Activated naive CD8-positive, alpha-beta T cell treated with anti-CD3 and anti-CD28 coated beads, Interleukin-2, amount 50 U/mL, for 24 hours (primary cell): ENCODE results near the gene PLEKHM3.

ENCODE experiments used
- ATAC-seq: fragments of 150-1000 bp; cut with Tn5 transposase; one replicate; pipeline ENCODE4 v1.10.0; 2021
- DNase-seq: peaks from one replicate; pipeline ENCODE4 v3.0.0; 2021
- H3K27ac Mint-ChIP-seq: one replicate; pipeline ENCODE4 v1.8.0; 2021; ENCODE audit warnings: mild to moderate bottlenecking, mixed read lengths
- H3K27me3 Mint-ChIP-seq: one replicate; pipeline ENCODE4 v1.8.0; 2021; ENCODE audit warnings: mixed read lengths
- H3K36me3 Mint-ChIP-seq: one replicate; pipeline ENCODE4 v1.8.0; 2021; ENCODE audit warnings: low read depth, mixed read lengths
- H3K4me1 Mint-ChIP-seq: one replicate; pipeline ENCODE4 v1.8.0; 2021; ENCODE audit warnings: mixed read lengths
- H3K4me3 Mint-ChIP-seq: one replicate; pipeline ENCODE4 v1.8.0; 2021; ENCODE audit warnings: mild to moderate bottlenecking, moderate library complexity, mixed read lengths
- H3K9me3 Mint-ChIP-seq: one replicate; pipeline ENCODE4 v1.8.0; 2021; ENCODE audit warnings: mixed read lengths

PLEKHM3 gene

DNA sequence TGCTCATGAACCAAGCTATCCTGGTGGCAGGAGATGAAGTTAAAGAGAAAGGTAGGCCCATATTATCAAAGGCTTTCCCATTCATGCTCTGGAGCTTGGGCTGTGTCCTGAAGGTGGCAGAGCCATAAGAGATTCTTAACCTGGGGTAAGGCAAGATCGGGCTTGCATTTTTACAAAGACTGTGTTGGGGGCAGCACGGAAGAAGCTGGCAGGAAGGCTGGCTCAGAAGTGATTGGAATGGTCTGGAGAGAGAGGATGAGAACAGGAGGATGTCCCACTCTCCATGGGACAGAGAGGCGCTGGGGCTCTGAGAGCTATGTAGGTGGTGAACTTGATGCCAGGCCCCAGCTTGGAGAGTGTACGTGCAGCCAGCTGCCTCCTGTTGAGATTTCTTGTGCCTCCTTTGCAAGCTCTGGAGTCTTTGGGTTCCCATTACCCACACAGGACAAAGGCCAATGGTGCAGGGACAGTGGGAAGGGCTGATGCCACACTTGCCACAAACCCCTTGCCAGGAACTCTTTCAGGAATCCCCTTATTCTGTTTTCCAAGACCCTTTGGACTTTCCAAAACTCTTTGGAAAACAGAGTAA, 215.0 kb downstream of the PLEKHM3 start:
- ATAC-seq (no peak), DNase-seq (no peak)
- peaks cover 10% of the 10 kb centered on the region for H3K4me1 Mint-ChIP-seq
- no peak overlapping the region for H3K4me3 Mint-ChIP-seq
- peaks cover 5% of the 10 kb centered on the region for H3K27me3 Mint-ChIP-seq
- H3K9me3 Mint-ChIP-seq, result no peaks in the 10 kb centered on the region
- no peaks in the 10 kb centered on the region for H3K36me3 Mint-ChIP-seq
- no peak overlapping the region for H3K27ac Mint-ChIP-seq

GRCh38 chr2:207808119-207808518, 217.2 kb downstream of the PLEKHM3 start:
- no peaks in the 10 kb centered on the region for H3K36me3 Mint-ChIP-seq

GRCh38 chr2:207807516-207807915, 217.8 kb downstream of the PLEKHM3 start:
- ATAC-seq (peak; percentile 78), DNase-seq (no peak)
- Mint-ChIP-seq H3K4me1 (peaks cover 4% of the 10 kb centered on the region), H3K9me3 (no peaks in the 10 kb centered on the region), H3K27me3 (peaks cover 5% of the 10 kb centered on the region), H3K27ac (no peak overlapping the region), H3K36me3 (no peaks in the 10 kb centered on the region), H3K4me3 (no peak overlapping the region)

More at GRCh38 chr2:207808119-207808518, 217.2 kb downstream of the PLEKHM3 start:
- H3K4me1 Mint-ChIP-seq, result peaks cover 4% of the 10 kb centered on the region
- peaks cover 5% of the 10 kb centered on the region for H3K27me3 Mint-ChIP-seq
- no peak overlapping the region for H3K27ac Mint-ChIP-seq
- H3K4me3 Mint-ChIP-seq, result no peak overlapping the region
- no peak for DNase-seq
- ATAC-seq, result no peak
- H3K9me3 Mint-ChIP-seq, result no peaks in the 10 kb centered on the region

DNA sequence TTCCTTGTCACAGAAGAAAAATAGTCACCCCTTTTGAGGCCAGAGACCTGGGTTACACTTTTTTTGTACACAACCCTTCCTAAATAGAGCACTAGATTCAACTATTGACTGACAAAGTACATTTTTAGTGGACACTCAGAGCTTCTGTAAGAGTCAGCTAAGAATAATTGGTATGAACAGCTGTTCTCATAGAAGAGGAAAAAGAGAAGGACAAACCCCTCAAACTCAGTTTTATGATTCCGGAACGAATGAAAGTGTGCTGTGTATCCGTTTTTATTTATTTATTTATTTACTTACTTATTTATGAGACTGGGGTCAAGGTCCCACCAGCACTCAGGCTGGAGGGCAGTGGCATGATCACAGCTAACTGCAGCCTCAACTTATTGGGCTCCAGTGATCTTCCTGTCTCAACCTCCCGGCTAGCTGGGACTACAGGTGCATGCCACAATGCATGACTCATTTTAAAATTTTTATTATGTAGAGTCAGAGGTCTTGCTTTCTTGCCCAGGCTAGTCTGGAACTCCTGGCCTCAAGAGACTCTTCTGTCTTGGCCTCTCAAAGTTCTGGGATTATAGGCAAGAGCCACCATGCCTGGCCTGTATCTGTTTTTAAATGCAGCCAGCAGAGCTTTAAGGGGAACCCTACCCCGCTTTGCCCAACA, 219.6 kb downstream of the PLEKHM3 start:
- Mint-ChIP-seq H3K27ac (no peak overlapping the region), H3K36me3 (no peaks in the 10 kb centered on the region), H3K4me1 (peaks cover 4% of the 10 kb centered on the region), H3K4me3 (no peak overlapping the region), H3K9me3 (no peaks in the 10 kb centered on the region), H3K27me3 (peaks cover 5% of the 10 kb centered on the region)
- ATAC-seq (no peak), DNase-seq (no peak)

- H3K4me1 Mint-ChIP-seq, result peaks cover 3% of the 10 kb centered on the region
- ATAC-seq (no peak), DNase-seq (no peak)
- H3K36me3 Mint-ChIP-seq, result no peaks in the 10 kb centered on the region
- no peaks in the 10 kb centered on the region for H3K27me3 Mint-ChIP-seq
- H3K9me3 Mint-ChIP-seq, result no peaks in the 10 kb centered on the region
- no peak overlapping the region for H3K4me3 Mint-ChIP-seq
- no peak overlapping the region for H3K27ac Mint-ChIP-seq
These were observed 222.7 kb downstream of the PLEKHM3 start for GRCh38 chr2:207802650-207803049.

DNA sequence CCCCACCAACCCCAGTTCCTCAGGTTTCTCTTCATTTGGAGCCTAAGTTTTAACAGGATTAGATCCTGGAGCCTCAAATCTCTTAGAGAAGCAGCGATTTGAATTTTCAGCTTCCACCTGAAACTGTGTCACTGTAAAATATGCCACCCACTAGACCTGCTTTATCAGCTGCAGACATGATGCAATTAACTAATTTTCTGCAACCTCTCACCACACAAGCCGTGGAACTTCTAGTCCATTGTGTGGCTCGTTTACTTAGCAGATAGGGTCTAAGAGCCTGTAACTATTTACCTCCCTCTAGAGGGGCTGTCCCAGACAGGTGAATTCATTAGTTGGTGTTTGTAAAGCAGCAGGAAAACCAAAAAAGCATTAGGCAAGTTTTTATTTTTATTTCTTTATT, 224.1 kb downstream of the PLEKHM3 start:
- Mint-ChIP-seq H3K9me3 (no peaks in the 10 kb centered on the region), H3K27me3 (no peaks in the 10 kb centered on the region), H3K36me3 (no peaks in the 10 kb centered on the region), H3K27ac (no peak overlapping the region), H3K4me1 (no peaks in the 10 kb centered on the region), H3K4me3 (no peak overlapping the region)
- ATAC-seq, result no peak
- DNase-seq, result no peak

DNA sequence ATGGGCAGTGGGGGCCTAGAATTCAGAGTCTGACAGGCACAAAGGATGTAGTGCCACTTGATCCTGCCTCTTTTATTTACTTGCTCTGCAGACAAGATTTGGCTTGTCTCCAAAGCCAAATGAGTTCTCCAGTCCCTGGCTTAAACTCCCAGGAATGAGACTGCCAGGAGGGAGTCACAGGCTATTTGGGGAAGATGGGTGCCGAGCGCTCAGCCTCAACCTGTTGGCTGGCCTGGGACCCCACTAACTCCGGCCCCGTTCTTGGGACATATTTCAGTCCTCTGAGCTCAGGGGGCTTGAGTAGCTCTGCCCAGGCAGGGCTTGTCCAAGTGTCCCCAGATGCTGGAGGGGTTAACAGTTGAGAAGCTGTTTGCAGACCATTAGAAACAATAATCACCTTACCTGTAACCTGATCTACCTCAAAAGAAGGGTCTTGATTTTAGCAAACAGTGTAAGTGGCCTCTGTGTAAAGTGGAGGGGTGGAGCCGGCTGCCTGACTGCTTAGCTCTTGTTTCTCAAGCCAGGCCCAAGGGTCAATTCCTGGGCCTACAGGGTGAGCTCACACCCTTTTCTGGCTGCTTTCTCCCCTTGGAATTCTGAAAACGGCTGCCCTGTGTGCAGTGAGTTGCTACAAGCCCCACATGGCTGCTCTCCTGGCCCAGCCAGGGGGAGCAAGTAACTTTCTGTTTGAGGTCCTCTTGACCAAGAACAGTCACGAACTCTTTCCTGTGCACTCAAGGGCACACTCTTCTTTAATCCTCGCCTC, 228.6 kb downstream of the PLEKHM3 start:
- Mint-ChIP-seq H3K27me3 (peaks cover 6% of the 10 kb centered on the region), H3K36me3 (no peaks in the 10 kb centered on the region), H3K4me1 (peaks cover 3% of the 10 kb centered on the region), H3K9me3 (no peaks in the 10 kb centered on the region), H3K27ac (no peak overlapping the region), H3K4me3 (no peak overlapping the region)
- ATAC-seq (no peak), DNase-seq (no peak)

- Mint-ChIP-seq H3K4me3 (no peak overlapping the region), H3K36me3 (no peaks in the 10 kb centered on the region), H3K27ac (no peak overlapping the region), H3K4me1 (peaks cover 3% of the 10 kb centered on the region), H3K27me3 (peaks cover 11% of the 10 kb centered on the region), H3K9me3 (no peaks in the 10 kb centered on the region)
- ATAC-seq (no peak), DNase-seq (no peak)
These were observed 233.0 kb downstream of the PLEKHM3 start for GRCh38 chr2:207792244-207792785.

DNA sequence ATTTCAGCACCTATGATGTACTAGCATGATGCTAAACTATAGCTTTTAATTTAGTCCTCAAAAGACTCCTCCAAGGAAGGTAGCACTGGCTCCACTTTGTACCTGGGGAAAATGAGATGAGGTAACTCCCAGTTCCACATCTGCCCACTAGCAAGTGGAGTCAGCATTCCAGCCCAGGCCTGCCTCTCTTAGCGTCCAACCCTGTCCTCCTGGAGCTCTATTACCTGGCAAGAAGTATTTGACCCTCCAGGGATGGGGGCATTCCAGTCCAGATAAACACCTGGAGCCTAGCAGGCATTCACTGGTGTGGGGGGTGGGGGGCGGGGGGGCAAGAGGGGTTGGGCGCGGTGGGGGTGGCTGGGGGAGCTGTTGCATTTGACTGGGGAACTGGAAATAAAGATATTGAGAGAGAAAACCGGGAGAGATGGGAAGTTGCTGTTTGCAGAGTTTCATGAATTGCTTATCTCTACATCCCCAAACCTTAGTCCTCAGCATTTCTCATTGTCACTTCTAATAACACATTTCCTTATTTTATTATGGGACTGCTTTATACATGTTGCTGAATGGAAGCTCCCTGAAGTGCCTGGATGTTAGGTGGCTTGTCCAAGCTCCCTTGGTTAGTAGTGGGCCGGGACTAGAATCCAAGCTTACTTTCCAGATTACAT, 233.6 kb downstream of the PLEKHM3 start:
- Mint-ChIP-seq H3K4me1 (peaks cover 3% of the 10 kb centered on the region), H3K27me3 (peaks cover 12% of the 10 kb centered on the region), H3K27ac (no peak overlapping the region), H3K36me3 (no peaks in the 10 kb centered on the region), H3K9me3 (no peaks in the 10 kb centered on the region), H3K4me3 (no peak overlapping the region)
- ATAC-seq, result no peak
- no peak for DNase-seq

- H3K4me3 Mint-ChIP-seq, result no peak overlapping the region
- no peak overlapping the region for H3K27ac Mint-ChIP-seq
- H3K9me3 Mint-ChIP-seq, result no peaks in the 10 kb centered on the region
- ATAC-seq (no peak), DNase-seq (no peak)
- H3K27me3 Mint-ChIP-seq, result peaks cover 13% of the 10 kb centered on the region
- H3K36me3 Mint-ChIP-seq, result no peaks in the 10 kb centered on the region
- peaks cover 3% of the 10 kb centered on the region for H3K4me1 Mint-ChIP-seq
These were observed 234.4 kb downstream of the PLEKHM3 start for GRCh38 chr2:207790898-207791297.

DNA sequence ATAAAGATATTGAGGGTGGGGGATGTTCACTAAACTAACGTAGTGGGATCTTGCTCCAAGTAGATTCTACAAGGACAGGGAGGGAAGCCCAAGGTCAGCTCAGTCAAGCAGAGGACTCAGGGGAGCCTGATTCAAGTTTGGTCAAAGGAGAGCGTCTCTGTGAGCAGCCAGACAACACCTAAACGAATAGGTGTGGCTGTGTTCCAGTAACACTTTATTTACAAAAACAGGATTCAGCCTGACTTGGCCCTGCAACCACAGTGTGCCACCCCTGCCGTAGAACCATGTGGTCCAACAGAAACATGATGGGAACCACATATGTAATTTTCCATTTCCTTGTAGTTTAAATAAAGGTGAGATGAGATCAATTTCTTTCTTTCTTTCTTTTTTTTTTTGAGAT, 237.5 kb downstream of the PLEKHM3 start:
- no peak overlapping the region for H3K27ac Mint-ChIP-seq
- H3K36me3 Mint-ChIP-seq, result no peaks in the 10 kb centered on the region
- no peaks in the 10 kb centered on the region for H3K9me3 Mint-ChIP-seq
- ATAC-seq, result no peak
- H3K4me1 Mint-ChIP-seq, result peaks cover 3% of the 10 kb centered on the region
- peaks cover 13% of the 10 kb centered on the region for H3K27me3 Mint-ChIP-seq
- no peak for DNase-seq
- no peak overlapping the region for H3K4me3 Mint-ChIP-seq

DNA sequence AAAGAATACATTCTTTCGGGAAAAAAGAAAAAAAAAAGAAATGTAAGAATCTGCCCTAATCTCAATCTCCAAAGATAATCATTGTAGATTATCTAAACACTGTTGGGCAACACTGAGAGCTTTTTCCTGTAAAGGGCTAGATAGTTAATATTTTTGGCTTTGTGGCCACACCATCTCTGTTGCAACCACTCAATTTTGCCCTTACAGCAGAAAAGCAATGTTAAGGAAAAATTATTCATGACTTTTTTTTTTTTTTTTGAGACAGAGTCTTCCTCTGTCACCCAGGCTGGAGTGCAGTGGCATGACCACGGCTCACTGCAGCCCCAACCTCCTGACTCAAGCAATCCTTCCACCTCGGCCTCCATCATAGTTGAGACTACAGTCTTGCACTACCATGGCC, 238.3 kb downstream of the PLEKHM3 start:
- no peaks in the 10 kb centered on the region for H3K4me1 Mint-ChIP-seq
- H3K4me3 Mint-ChIP-seq, result no peak overlapping the region
- H3K36me3 Mint-ChIP-seq, result no peaks in the 10 kb centered on the region
- peaks cover 8% of the 10 kb centered on the region for H3K27me3 Mint-ChIP-seq
- H3K9me3 Mint-ChIP-seq, result no peaks in the 10 kb centered on the region
- no peak overlapping the region for H3K27ac Mint-ChIP-seq
- DNase-seq (no peak), ATAC-seq (no peak)

- no peaks in the 10 kb centered on the region for H3K9me3 Mint-ChIP-seq
- no peak overlapping the region for H3K27ac Mint-ChIP-seq
- ATAC-seq (no peak), DNase-seq (no peak)
- H3K27me3 Mint-ChIP-seq, result peaks cover 8% of the 10 kb centered on the region
- H3K4me3 Mint-ChIP-seq, result no peak overlapping the region
- no peaks in the 10 kb centered on the region for H3K36me3 Mint-ChIP-seq
- H3K4me1 Mint-ChIP-seq, result no peaks in the 10 kb centered on the region
These were observed 240.4 kb downstream of the PLEKHM3 start for GRCh38 chr2:207784898-207785297.

GRCh38 chr2:207783514-207783913, 241.8 kb downstream of the PLEKHM3 start:
- no peaks in the 10 kb centered on the region for H3K9me3 Mint-ChIP-seq
- no peak overlapping the region for H3K27ac Mint-ChIP-seq
- H3K4me3 Mint-ChIP-seq, result no peak overlapping the region
- DNase-seq (no peak), ATAC-seq (no peak)
- no peaks in the 10 kb centered on the region for H3K36me3 Mint-ChIP-seq
- H3K27me3 Mint-ChIP-seq, result peaks cover 8% of the 10 kb centered on the region
- H3K4me1 Mint-ChIP-seq, result no peaks in the 10 kb centered on the region
